ENCODE data around the gene DCTN1.

DNA sequence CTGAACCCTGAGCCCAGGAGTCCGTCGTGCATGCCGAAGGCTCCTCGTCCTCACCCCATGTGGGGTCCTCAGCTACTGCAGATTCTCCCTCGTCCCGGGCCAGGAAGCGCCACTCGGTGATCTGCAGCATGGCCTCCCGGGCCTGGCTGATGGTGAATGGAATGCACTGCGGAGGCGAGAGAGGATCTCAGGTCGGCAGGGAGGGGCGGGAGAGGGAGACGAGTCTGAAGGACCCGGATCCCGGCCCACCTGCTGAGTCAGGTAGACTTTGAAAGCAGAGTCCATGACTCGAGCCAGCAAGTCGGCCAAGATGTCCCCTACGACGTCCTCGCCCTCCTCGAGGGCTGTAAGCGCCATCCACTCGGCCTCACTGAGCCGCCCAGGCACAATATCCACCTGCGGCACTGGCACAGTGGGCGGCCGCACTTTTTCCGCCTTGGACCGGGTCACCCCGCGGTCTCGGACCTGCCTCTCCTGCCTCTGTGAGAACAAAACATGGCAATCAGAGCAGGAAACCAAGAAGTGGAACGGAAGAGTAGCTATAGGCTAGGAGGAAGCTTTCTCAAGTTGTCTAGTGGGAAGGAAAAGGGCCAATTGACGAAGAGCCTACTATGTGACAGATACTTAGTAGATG, 35.8 kb upstream of the DCTN1 start:
- TF ChIP-seq EZH2 (IDR thresholded peaks at IDR 0.05; ENCODE audit: borderline replicate concordance, low read depth, low read length, severe bottlenecking) (peak; percentile 27), POLR2A (IDR thresholded peaks at IDR 0.05; ENCODE audit: low read depth, low read length) (no peak), POLR2AphosphoS5 (IDR thresholded peaks at IDR 0.05; ENCODE audit: insufficient read depth, low read depth, low read length) (no peak), GATA2 (IDR thresholded peaks at IDR 0.05; ENCODE audit: insufficient read depth, insufficient read length, low read depth, low read length) (no peak)
- TF ChIP-seq, protein P1, sequence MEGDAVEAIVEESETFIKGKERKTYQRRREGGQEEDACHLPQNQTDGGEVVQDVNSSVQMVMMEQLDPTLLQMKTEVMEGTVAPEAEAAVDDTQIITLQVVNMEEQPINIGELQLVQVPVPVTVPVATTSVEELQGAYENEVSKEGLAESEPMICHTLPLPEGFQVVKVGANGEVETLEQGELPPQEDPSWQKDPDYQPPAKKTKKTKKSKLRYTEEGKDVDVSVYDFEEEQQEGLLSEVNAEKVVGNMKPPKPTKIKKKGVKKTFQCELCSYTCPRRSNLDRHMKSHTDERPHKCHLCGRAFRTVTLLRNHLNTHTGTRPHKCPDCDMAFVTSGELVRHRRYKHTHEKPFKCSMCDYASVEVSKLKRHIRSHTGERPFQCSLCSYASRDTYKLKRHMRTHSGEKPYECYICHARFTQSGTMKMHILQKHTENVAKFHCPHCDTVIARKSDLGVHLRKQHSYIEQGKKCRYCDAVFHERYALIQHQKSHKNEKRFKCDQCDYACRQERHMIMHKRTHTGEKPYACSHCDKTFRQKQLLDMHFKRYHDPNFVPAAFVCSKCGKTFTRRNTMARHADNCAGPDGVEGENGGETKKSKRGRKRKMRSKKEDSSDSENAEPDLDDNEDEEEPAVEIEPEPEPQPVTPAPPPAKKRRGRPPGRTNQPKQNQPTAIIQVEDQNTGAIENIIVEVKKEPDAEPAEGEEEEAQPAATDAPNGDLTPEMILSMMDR (IDR thresholded peaks at IDR 0.05; ENCODE audit: extremely low read depth in 1 of 2, insufficient read depth in 1 of 2, low read depth in 1 of 2, low read length in 2 of 2): no peak
